Stimulated activated naive CD8-positive, alpha-beta T cell treated with anti-CD3 and anti-CD28 coated beads, Interleukin-15, amount 100 ng/mL, for 72 hours (primary cell): Measurements from ENCODE around the gene PHAF1.

Experiments used
- ATAC-seq: fragments of 150-1000 bp; cut with Tn5 transposase; 2 replicates; pipeline ENCODE4 v1.10.0; 2021; ENCODE audit warnings: mild to moderate bottlenecking, moderate library complexity
- DNase-seq, 2 donors: peaks; one replicate each; pipeline ENCODE4 v3.0.0; 2021 to 2022
- H3K27ac Mint-ChIP-seq, 2 donors: one replicate each; pipeline ENCODE4 v1.8.0; 2022; ENCODE audit warnings: mild to moderate bottlenecking in 2 of 2, mixed read lengths in 2 of 2, moderate library complexity in 2 of 2
- H3K27me3 Mint-ChIP-seq: one replicate; pipeline ENCODE4 v1.8.0; 2022; ENCODE audit warnings: mixed read lengths
- H3K4me1 Mint-ChIP-seq: one replicate; pipeline ENCODE4 v1.8.0; 2022; ENCODE audit warnings: mild to moderate bottlenecking, mixed read lengths
- H3K4me3 Mint-ChIP-seq, 2 donors: one replicate each; pipeline ENCODE4 v1.8.0; 2022; ENCODE audit warnings: mild to moderate bottlenecking in 2 of 2, mixed read lengths in 2 of 2, moderate library complexity in 1 of 2
- H3K9me3 Mint-ChIP-seq, 2 donors: one replicate each; pipeline ENCODE4 v1.8.0; 2022; ENCODE audit warnings: mixed read lengths in 2 of 2

PHAF1 gene

GRCh38 chr16:67161595-67162058 lies 51.9 kb downstream of the PHAF1 start:
- peaks cover 59% of the 10 kb centered on the region for H3K27me3 Mint-ChIP-seq
- H3K4me3 Mint-ChIP-seq = peak overlapping the region; percentile 52 to 57
- H3K27ac Mint-ChIP-seq = no peak overlapping the region
- H3K4me1 Mint-ChIP-seq = peaks cover 88% of the 10 kb centered on the region
- H3K9me3 Mint-ChIP-seq = no peaks in the 10 kb centered on the region
- ATAC-seq (no peak), DNase-seq (peak in 1 of 2 donors; percentile 18)

GRCh38 chr16:67162506-67163163 lies 52.9 kb downstream of the PHAF1 start:
- no peaks in the 10 kb centered on the region for H3K9me3 Mint-ChIP-seq
- H3K27ac Mint-ChIP-seq = no peak overlapping the region
- H3K4me3 Mint-ChIP-seq = peak overlapping the region; percentile 37 to 72
- peaks cover 88% of the 10 kb centered on the region for H3K4me1 Mint-ChIP-seq
- ATAC-seq (no peak), DNase-seq (no peak)
- peaks cover 68% of the 10 kb centered on the region for H3K27me3 Mint-ChIP-seq

- DNase-seq = peak; percentile 56
- Mint-ChIP-seq H3K4me1 (peaks cover 85% of the 10 kb centered on the region), H3K4me3 (peak overlapping the region; percentile 62 to 72), H3K27ac (no peak overlapping the region), H3K9me3 (no peaks in the 10 kb centered on the region), H3K27me3 (peaks cover 76% of the 10 kb centered on the region)
- no peak for ATAC-seq
These were observed 53.6 kb downstream of the PHAF1 start for GRCh38 chr16:67163164-67163998.

- H3K4me1 Mint-ChIP-seq = peaks cover 85% of the 10 kb centered on the region
These were observed 54.3 kb downstream of the PHAF1 start for GRCh38 chr16:67163999-67164558.

GRCh38 chr16:67164599-67165061 lies 54.9 kb downstream of the PHAF1 start, which contains the start of gene HSF4:
Gene HSF4, plus strand, starts transcription at chr16:67164745. Its CDS starts 67 bp downstream, at chr16:67164812.
- Mint-ChIP-seq H3K9me3 (no peaks in the 10 kb centered on the region), H3K27me3 (peaks cover 88% of the 10 kb centered on the region), H3K4me1 (peaks cover 88% of the 10 kb centered on the region), H3K4me3 (peak within 1 kb of the TSS; percentile 62 to 72), H3K27ac (peak within 1 kb of the TSS in 1 of 2 donors; percentile 22)
- ATAC-seq = no peak
- no peak for DNase-seq

More at GRCh38 chr16:67163999-67164558, 54.3 kb downstream of the PHAF1 start:
- DNase-seq = no peak
- H3K27ac Mint-ChIP-seq = peak overlapping the region in 1 of 2 donors; percentile 22
- no peaks in the 10 kb centered on the region for H3K9me3 Mint-ChIP-seq
- ATAC-seq = no peak
- H3K4me3 Mint-ChIP-seq = peak overlapping the region; percentile 62 to 72
- peaks cover 83% of the 10 kb centered on the region for H3K27me3 Mint-ChIP-seq

GRCh38 chr16:67165121-67166078 lies 55.7 kb downstream of the PHAF1 start:
- no peak overlapping the region for H3K27ac Mint-ChIP-seq
- peaks cover 92% of the 10 kb centered on the region for H3K4me1 Mint-ChIP-seq
- H3K27me3 Mint-ChIP-seq = peaks cover 96% of the 10 kb centered on the region
- DNase-seq (no peak), ATAC-seq (no peak)
- H3K4me3 Mint-ChIP-seq = peak overlapping the region; percentile 53 to 72
- no peaks in the 10 kb centered on the region for H3K9me3 Mint-ChIP-seq

GRCh38 chr16:67166110-67166547 lies 56.4 kb downstream of the PHAF1 start:
- Mint-ChIP-seq H3K4me1 (peaks cover 90% of the 10 kb centered on the region), H3K9me3 (no peaks in the 10 kb centered on the region), H3K27ac (no peak overlapping the region), H3K4me3 (peak overlapping the region in 1 of 2 donors; percentile 65), H3K27me3 (peaks cover 97% of the 10 kb centered on the region)
- no peak for ATAC-seq
- no peak for DNase-seq

- ATAC-seq = no peak
- no peaks in the 10 kb centered on the region for H3K9me3 Mint-ChIP-seq
- peak overlapping the region in 1 of 2 donors; percentile 65 for H3K27ac Mint-ChIP-seq
- peaks cover 90% of the 10 kb centered on the region for H3K4me1 Mint-ChIP-seq
- peaks cover 97% of the 10 kb centered on the region for H3K27me3 Mint-ChIP-seq
- DNase-seq = no peak
- H3K4me3 Mint-ChIP-seq = peak overlapping the region in 1 of 2 donors; percentile 65
These were observed 56.9 kb downstream of the PHAF1 start for GRCh38 chr16:67166598-67167168.

GRCh38 chr16:67167588-67167987 lies 57.8 kb downstream of the PHAF1 start:
- Mint-ChIP-seq H3K4me1 (peaks cover 85% of the 10 kb centered on the region), H3K27me3 (peaks cover 97% of the 10 kb centered on the region), H3K9me3 (no peaks in the 10 kb centered on the region), H3K4me3 (no peak overlapping the region), H3K27ac (no peak overlapping the region)
- ATAC-seq (no peak), DNase-seq (no peak)

- ATAC-seq (no peak), DNase-seq (no peak)
- peaks cover 98% of the 10 kb centered on the region for H3K27me3 Mint-ChIP-seq
- H3K4me3 Mint-ChIP-seq = peak overlapping the region in 1 of 2 donors; percentile 3
- no peaks in the 10 kb centered on the region for H3K9me3 Mint-ChIP-seq
- H3K27ac Mint-ChIP-seq = no peak overlapping the region
- H3K4me1 Mint-ChIP-seq = peaks cover 84% of the 10 kb centered on the region
These were observed 59.3 kb downstream of the PHAF1 start for GRCh38 chr16:67169011-67169451.

GRCh38 chr16:67169642-67170167 lies 60.0 kb downstream of the PHAF1 start:
- H3K27me3 Mint-ChIP-seq = peaks cover 97% of the 10 kb centered on the region
- peaks cover 87% of the 10 kb centered on the region for H3K4me1 Mint-ChIP-seq
- DNase-seq (peak; percentile 52 to 57), ATAC-seq (peak; percentile 11)
- peak overlapping the region; percentile 79 to 80 for H3K4me3 Mint-ChIP-seq
- H3K27ac Mint-ChIP-seq = no peak overlapping the region
- no peaks in the 10 kb centered on the region for H3K9me3 Mint-ChIP-seq

- Mint-ChIP-seq H3K27ac (no peak within 1 kb of the TSS), H3K27me3 (peaks cover 97% of the 10 kb centered on the region), H3K4me3 (peak within 1 kb of the TSS; percentile 79 to 80), H3K4me1 (peaks cover 86% of the 10 kb centered on the region), H3K9me3 (no peaks in the 10 kb centered on the region)
- DNase-seq (peak in 1 of 2 donors; percentile 54), ATAC-seq (peak; percentile 34)
These were observed 60.6 kb downstream of the PHAF1 start, which contains the start of gene NOL3 for GRCh38 chr16:67170168-67170948. Gene NOL3, plus strand, starts transcription at chr16:67170538.

GRCh38 chr16:67170949-67171649 lies 61.4 kb downstream of the PHAF1 start:
- peaks cover 86% of the 10 kb centered on the region for H3K4me1 Mint-ChIP-seq
- peak overlapping the region; percentile 21 to 68 for H3K4me3 Mint-ChIP-seq
- no peaks in the 10 kb centered on the region for H3K9me3 Mint-ChIP-seq
- ATAC-seq (no peak), DNase-seq (no peak)
- peaks cover 97% of the 10 kb centered on the region for H3K27me3 Mint-ChIP-seq
- no peak overlapping the region for H3K27ac Mint-ChIP-seq
